GM12878 (cell line): Measurements from ENCODE around the gene FTSJ1. TPM values are rescaled to one million over a fixed set of nuclear protein-coding genes. Genes with fewer than 3 reads are reported as not detected.

Source experiments
- ATAC-seq: fragments of 200-7000 bp; cut with Tn5 transposase; 3 replicates; pipeline ENCODE4 v1.9.1; 2020; ENCODE audit warnings: mild to moderate bottlenecking, moderate library complexity
- BruUV-seq: library from RNA; stranded (reverse); fragments of 400-500 nt; replicated peaks from 2 replicates; lab custom pipeline; 2021; lab: Mats Ljungman, UMichigan
- CTCF ChIA-PET: fragments of 300-600 bp; sonication (Branson Sonifier 250); formaldehyde crosslinking; extraction: SDS; loops from one replicate; lab custom pipeline; 2021; ENCODE audit warnings: inconsistent platforms; lab: Yijun Ruan, JAX
- POLR2A ChIA-PET: fragments of 350-600 bp; formaldehyde crosslinking; extraction: SDS; loops from one replicate; lab custom pipeline; 2021; ENCODE audit warnings: inconsistent platforms; lab: Charles Lee
- RAD21 ChIA-PET: fragments of 300-600 bp; sonication (Branson Sonifier 250); formaldehyde crosslinking; loops from one replicate; lab custom pipeline; 2023; ENCODE audit warnings: antibody characterized with exemption; ENCODE audit not compliant: unreplicated experiment; lab: Charles Lee
- SMC1A ChIA-PET: fragments of 300-600 bp; sonication (Branson Sonifier 250); formaldehyde crosslinking; loops from one replicate; lab custom pipeline; 2023; ENCODE audit not compliant: unreplicated experiment, uncharacterized antibody; lab: Charles Lee
- DNase-seq: peaks from one replicate; pipeline ENCODE4 v3.0.0-alpha.2; 2011; ENCODE audit warnings: low read depth, low spot score
- FAIRE-seq: peaks from 3 replicates; lab custom pipeline; 2011; peaks lifted over from hg19 to GRCh38; lab: Jason Lieb, UNC
- H2AFZ ChIP-seq: 2 replicates; pipeline ENCODE4 v1.6.0; 2011; ENCODE audit warnings: low read depth, low read length, control low read depth; ENCODE audit not compliant: control insufficient read depth
- H3K27ac ChIP-seq: 2 replicates; pipeline ENCODE4 v1.5.1; 2011; ENCODE audit warnings: control low read depth; ENCODE audit not compliant: control insufficient read depth, insufficient read depth
- H3K27me3 ChIP-seq, 2 experiments: replicated peaks in 1 of 2; 2 replicates each; pipeline versions ENCODE4 v1.6.0 to v1.6.1; 2011; ENCODE audit warnings: low read length in 1 of 2; ENCODE audit not compliant: control insufficient read depth in 2 of 2, insufficient read depth in 2 of 2
- H3K36me3 ChIP-seq, 2 experiments: 2 replicates each; pipeline ENCODE4 v1.5.1; 2011; ENCODE audit warnings: low read length in 1 of 2; ENCODE audit not compliant: control insufficient read depth in 2 of 2, insufficient read depth in 2 of 2
- H3K4me1 ChIP-seq: 2 replicates; pipeline ENCODE4 v1.6.1; 2011; ENCODE audit warnings: mild to moderate bottlenecking, low read length, moderate library complexity, mixed read lengths; ENCODE audit not compliant: control insufficient read depth, insufficient read depth
- H3K4me2 ChIP-seq: 2 replicates; pipeline ENCODE4 v1.6.0; 2011; ENCODE audit warnings: control low read depth; ENCODE audit not compliant: control insufficient read depth, insufficient read depth
- H3K4me3 ChIP-seq: fragments of 200-600 bp; sonication (generic); 2 replicates; pipeline ENCODE4 v1.5.1; 2016
- H3K79me2 ChIP-seq: 2 replicates; pipeline ENCODE4 v1.6.0; 2011; ENCODE audit warnings: low read length; ENCODE audit not compliant: control insufficient read depth, insufficient read depth
- H3K9ac ChIP-seq: 2 replicates; pipeline ENCODE4 v1.8.0; 2011; ENCODE audit warnings: low read length, control low read depth, mixed read lengths; ENCODE audit not compliant: control insufficient read depth, insufficient read depth
- H3K9me3 ChIP-seq: replicated peaks from 3 replicates; pipeline ENCODE4 v1.5.1; 2011; ENCODE audit warnings: mild to moderate bottlenecking, low read length; ENCODE audit not compliant: control insufficient read depth, insufficient read depth
- H4K20me1 ChIP-seq: 2 replicates; pipeline ENCODE4 v1.6.0; 2011; ENCODE audit not compliant: control insufficient read depth, insufficient read depth
- ASH2L ChIP-seq: fragments of 300-600, 200-600 bp; sonication (generic); IDR thresholded peaks from 2 replicates; pipeline ENCODE4 v1.6.1; 2017; ENCODE audit warnings: low read depth, mild to moderate bottlenecking, borderline replicate concordance
- BCL11A ChIP-seq: IDR thresholded peaks from 2 replicates; pipeline ENCODE4 v1.6.1; 2011; ENCODE audit warnings: low read depth, low read length
- CBFB ChIP-seq: IDR thresholded peaks from 2 replicates; pipeline ENCODE4 v1.6.1; 2016; ENCODE audit warnings: antibody characterized with exemption, low read depth
- CBX5 ChIP-seq: sonication (generic); IDR thresholded peaks from 2 replicates; pipeline ENCODE4 v1.6.1; 2016; ENCODE audit warnings: low read depth, moderate library complexity, mild to moderate bottlenecking, inconsistent platforms
- CHD1 ChIP-seq: IDR thresholded peaks from 2 replicates; pipeline ENCODE4 v1.6.1; 2012; ENCODE audit warnings: low read depth, low read length, improper control_type of control experiment
- ELK1 ChIP-seq: IDR thresholded peaks from 2 replicates; pipeline ENCODE4 v1.6.1; 2012; ENCODE audit warnings: low read depth, low read length, improper control_type of control experiment
- HDAC2 ChIP-seq: fragments of 200-600 bp; sonication (generic); IDR thresholded peaks from 2 replicates; pipeline ENCODE4 v1.6.1; 2017
- KAT2A ChIP-seq: conservative IDR thresholded peaks from 2 replicates; pipeline ENCODE4 v1.6.1; 2011; ENCODE audit warnings: low read depth, low read length; ENCODE audit not compliant: control insufficient read depth
- NRF1 ChIP-seq: conservative IDR thresholded peaks from 2 replicates; pipeline ENCODE4 v1.6.1; 2011; ENCODE audit warnings: mild to moderate bottlenecking, low read depth, low read length, improper control_type of control experiment
- POLR2AphosphoS2 ChIP-seq: IDR thresholded peaks from 2 replicates; pipeline ENCODE4 v1.6.1; 2011; ENCODE audit warnings: low read depth, mild to moderate bottlenecking, low read length, improper control_type of control experiment, moderate library complexity
- POU2F2 ChIP-seq: IDR thresholded peaks from 3 replicates; pipeline ENCODE4 v1.6.1; 2011; ENCODE audit warnings: low read depth, mild to moderate bottlenecking, low read length, borderline replicate concordance
- SIX5 ChIP-seq: IDR thresholded peaks from 2 replicates; pipeline ENCODE4 v1.6.1; 2011; ENCODE audit warnings: mild to moderate bottlenecking, low read depth, low read length, moderate library complexity; ENCODE audit not compliant: severe bottlenecking
- SREBF2 ChIP-seq: IDR thresholded peaks from 2 replicates; pipeline ENCODE4 v1.6.1; 2012; ENCODE audit warnings: mild to moderate bottlenecking, low read length
- STAT3 ChIP-seq: IDR thresholded peaks from 2 replicates; pipeline ENCODE4 v1.6.1; 2011; ENCODE audit warnings: low read depth, low read length, improper control_type of control experiment
- SUZ12 ChIP-seq: fragments of 200-600 bp; sonication (generic); IDR thresholded peaks from one replicate; pipeline ENCODE4 v1.6.1; 2018; ENCODE audit warnings: antibody characterized with exemption, mild to moderate bottlenecking; ENCODE audit not compliant: unreplicated experiment
- TBL1XR1 ChIP-seq: IDR thresholded peaks from 2 replicates; pipeline ENCODE4 v1.6.1; 2012; ENCODE audit warnings: low read depth, low read length, improper control_type of control experiment
- TCF12 ChIP-seq: IDR thresholded peaks from 2 replicates; pipeline ENCODE4 v1.6.1; 2011; ENCODE audit warnings: low read depth, mild to moderate bottlenecking, low read length
- YY1 ChIP-seq: IDR thresholded peaks from 2 replicates; pipeline ENCODE4 v1.6.1; 2011; ENCODE audit warnings: low read depth, mild to moderate bottlenecking, low read length
- ZNF592 ChIP-seq: fragments of 450-650 bp; IDR thresholded peaks from 2 replicates; pipeline ENCODE4 v1.6.1; 2017; ENCODE audit warnings: mild to moderate bottlenecking, moderate library complexity
- ZNF622 ChIP-seq: fragments of 450-650 bp; IDR thresholded peaks from 2 replicates; pipeline ENCODE4 v1.6.1; 2017; ENCODE audit warnings: mild to moderate bottlenecking, inconsistent platforms
- WGBS: methylation state at CpG from one replicate; pipeline ENCODE4 v1.1.6; 2016; ENCODE audit warnings: low lambda C conversion rate; ENCODE audit not compliant: insufficient replicate concordance, insufficient coverage; ENCODE audit errors: missing lambda C conversion rate; 5-methylcytosine and 5-hydroxymethylcytosine counted together
- in situ Hi-C: fragments of 300-500 bp; cut with MboI; formaldehyde crosslinking; loops from 9 replicates; pipeline ENCODE4 v1.14.3; 2018; ENCODE audit warnings: mixed read lengths
- intact Hi-C: fragments of 100-400 bp; cut with micrococcal nuclease; formaldehyde crosslinking; loops from one replicate; pipeline ENCODE4 v1.14.2; 2022; ENCODE audit not compliant: unreplicated experiment
- polyA plus RNA-seq, 11 experiments: library from polyadenylated mRNA; depleted of rRNA in 4 of 11; unstranded in 6 of 11; stranded (reverse) in 5 of 11; fragments of >200 nt; fragmentation: Nextera tagmentation in 4 of 11; fragmentation: Illumina TruSeq in 1 of 11; extraction: Ambion mirVana in 4 of 11; extraction: Trizol in 1 of 11; gene quantifications; 1 replicate in 1 of 11; 2 replicates in 10 of 11; pipeline versions ENCODE4 v1.2.1 to v1.2.3, GENCODE V29; 2011 to 2016; ENCODE audit warnings: inconsistent platforms in 2 of 11, missing spikeins in 2 of 11, low read depth in 1 of 11
- total RNA-seq, 4 experiments: library from RNA; depleted of rRNA in 3 of 4; stranded (reverse); fragments of >200 nt in 3 of 4; fragmentation: Illumina TruSeq in 1 of 4; extraction: Trizol in 1 of 4; gene quantifications; 2 replicates each; pipeline versions ENCODE4 v1.2.1 to v1.2.3, GENCODE V29; 2013 to 2021

The FTSJ1 gene
- total and polyA plus RNA-seq, 10 of the 15 experiments (the other 5 are each of a cell fraction or from before 2014, with no cell fraction given) = 8.8 to 87.8 (median 57.9) TPM

GRCh38 chrX:48467281-48467761 lies 8.7 kb upstream of the FTSJ1 start:
- Histone ChIP-seq H3K9ac (peak overlapping the region; percentile 91), H3K4me1 (peaks cover 6% of the 10 kb centered on the region), H3K9me3 (no peaks in the 10 kb centered on the region), H3K27me3 (no peaks in the 10 kb centered on the region), H3K36me3 (peaks cover 0 to 3% of the 10 kb centered on the region in 2 experiments; a peak in 1 of 4 replicates), H2AFZ (no peak overlapping the region), H3K4me3 (peak overlapping the region; percentile 76), H3K27ac (peak overlapping the region; percentile 61), H3K4me2 (peak overlapping the region; percentile 71), H4K20me1 (no peaks in the 10 kb centered on the region), H3K79me2 (peaks cover 23% of the 10 kb centered on the region)
- 71% methylated on average over 7 of the region's 10 CpGs for WGBS
- CTCF ChIA-PET = interaction anchor here (1.0 kb wide), 1 partner anchor 384 kb away, joined by 4 read pairs; no protein-coding TSS in a partner anchor
- POLR2A ChIA-PET = interaction anchor here (0.9 to 1.6 kb wide), 2 partner anchors 83 to 217 kb away, joined by 3 to 4 read pairs; partner anchors contain the start of gene WAS
- no peak for FAIRE-seq
- intact Hi-C loops = loop anchor here (10.0 kb wide), 1 partner anchor 383 kb away; no protein-coding TSS in a partner anchor
- in situ Hi-C loops = no loop called here
- DNase-seq = no peak
- peak; percentile 5; the same call in 1 of the 3 replicates for ATAC-seq
- TF ChIP-seq CHD1 = no peak
- no peak for TF ChIP-seq TCF12
- no peak for TF ChIP-seq POU2F2
- no peak for TF ChIP-seq HDAC2
- no peak for TF ChIP-seq ZNF592
- TF ChIP-seq ELK1 = no peak
- TF ChIP-seq CBX5 = no peak
- no peak for TF ChIP-seq YY1
- TF ChIP-seq STAT3 = no peak
- no peak for TF ChIP-seq POLR2AphosphoS2
- no peak for TF ChIP-seq SIX5
- TF ChIP-seq KAT2A = no peak
- no peak for TF ChIP-seq SREBF2
- no peak for TF ChIP-seq TBL1XR1
- TF ChIP-seq SUZ12 = no peak
- TF ChIP-seq NRF1 = no peak
- no peak for TF ChIP-seq CBFB
- TF ChIP-seq ASH2L = no peak
- TF ChIP-seq ZNF622 = no peak
- TF ChIP-seq BCL11A = no peak
- SMC1A ChIA-PET = interaction anchor here (2.1 kb wide), 1 partner anchor 384 kb away, joined by 6 read pairs; no protein-coding TSS in a partner anchor
- RAD21 ChIA-PET = no interaction called here
- BruUV-seq = no TSS peak
